GM21576 (cell line): ENCODE data around the gene RSAD1.

Source experiments
- ATAC-seq: cut with Tn5 transposase; IDR thresholded peaks from one replicate; pipeline ENCODE4 v1.9.1; 2021; ENCODE audit warnings: mild to moderate bottlenecking, moderate library complexity; ENCODE audit not compliant: unreplicated experiment

RSAD1 gene

DNA sequence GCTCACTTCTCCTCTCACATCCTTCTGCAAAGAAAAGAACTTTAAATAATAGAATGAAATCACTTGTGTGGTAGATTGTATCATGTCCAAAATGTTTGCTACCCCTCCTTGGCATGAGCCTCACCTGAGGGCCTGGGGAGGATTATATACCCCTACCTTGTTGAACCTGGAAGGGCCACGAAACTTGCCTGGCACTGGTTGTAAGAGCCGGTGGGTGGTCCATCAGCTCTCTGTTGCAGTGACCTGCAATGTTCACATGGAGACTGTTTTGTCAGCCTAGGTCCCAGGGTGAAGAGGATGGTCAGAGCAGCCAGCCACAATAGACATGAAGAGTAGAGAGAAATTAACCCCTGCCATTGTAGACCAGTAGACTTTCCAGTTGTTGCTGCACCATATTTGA, 10.2 kb downstream of the RSAD1 start:
- no peak for ATAC-seq

GRCh38 chr17:50491505-50491904, 12.8 kb downstream of the RSAD1 start:
- ATAC-seq: no peak

GRCh38 chr17:50492214-50492613, 13.6 kb downstream of the RSAD1 start:
- ATAC-seq: no peak

DNA sequence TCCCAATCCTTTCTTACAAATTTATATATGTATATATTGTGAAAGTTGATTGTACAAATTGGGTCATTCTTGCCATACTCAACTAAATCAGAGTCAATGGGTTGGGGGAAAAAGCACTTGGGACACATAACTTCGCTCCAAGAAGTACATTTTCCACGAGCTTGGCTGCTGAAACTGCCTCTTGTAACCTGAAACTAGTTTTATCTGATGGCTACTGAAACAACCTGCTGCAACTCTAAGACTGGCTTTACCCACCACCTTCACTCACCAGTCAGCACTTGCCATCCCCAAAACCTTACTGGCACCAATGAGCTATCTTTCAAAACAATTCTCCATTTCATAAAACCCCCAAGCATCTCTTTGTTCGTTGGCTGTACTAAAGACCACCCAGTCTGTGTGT, 15.1 kb downstream of the RSAD1 start:
- ATAC-seq: no peak

GRCh38 chr17:50495217-50495823, 16.7 kb downstream of the RSAD1 start:
- no peak for ATAC-seq

GRCh38 chr17:50495918-50496317, 17.3 kb downstream of the RSAD1 start:
- ATAC-seq: no peak

DNA sequence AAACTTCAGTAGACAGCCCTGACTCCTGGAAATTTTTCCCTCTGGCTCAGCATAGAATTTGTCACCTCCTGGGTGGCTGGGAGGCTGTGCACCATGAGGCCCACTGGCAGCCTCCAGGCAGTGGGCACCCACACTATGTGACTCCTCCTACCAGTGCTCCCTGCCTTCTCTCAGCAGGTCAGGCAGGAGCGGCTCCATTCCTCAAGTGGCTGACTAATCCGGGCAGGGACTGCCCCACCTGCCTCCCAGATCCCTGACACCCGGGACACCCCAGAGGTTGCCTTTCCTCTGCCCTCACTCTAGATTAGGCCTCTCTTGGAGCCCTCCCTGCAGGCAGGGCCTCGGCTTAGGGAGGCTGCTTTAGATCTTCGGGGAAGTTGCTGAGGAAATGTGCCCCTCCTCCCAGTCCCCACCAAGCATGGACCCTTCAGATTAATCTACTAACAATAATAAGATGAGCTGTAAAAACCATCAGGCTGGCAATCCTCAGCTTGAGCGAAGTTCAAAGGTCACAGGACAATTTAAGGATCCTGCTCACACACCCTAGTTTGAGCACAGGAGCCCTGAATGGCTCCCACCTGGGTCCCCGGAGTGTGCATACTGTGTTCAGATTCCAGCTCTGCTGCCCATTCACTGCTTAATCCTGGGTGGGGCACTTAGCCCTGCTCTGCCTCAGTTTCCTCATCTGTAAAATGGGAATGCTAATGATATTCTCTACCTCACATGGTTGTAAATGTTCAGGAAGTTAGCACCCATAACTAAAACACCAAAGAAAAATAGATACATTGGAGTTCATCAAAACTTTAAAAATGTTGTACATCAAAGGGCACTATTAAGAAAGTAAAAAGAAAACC, 19.6 kb downstream of the RSAD1 start:
- ATAC-seq: no peak

DNA sequence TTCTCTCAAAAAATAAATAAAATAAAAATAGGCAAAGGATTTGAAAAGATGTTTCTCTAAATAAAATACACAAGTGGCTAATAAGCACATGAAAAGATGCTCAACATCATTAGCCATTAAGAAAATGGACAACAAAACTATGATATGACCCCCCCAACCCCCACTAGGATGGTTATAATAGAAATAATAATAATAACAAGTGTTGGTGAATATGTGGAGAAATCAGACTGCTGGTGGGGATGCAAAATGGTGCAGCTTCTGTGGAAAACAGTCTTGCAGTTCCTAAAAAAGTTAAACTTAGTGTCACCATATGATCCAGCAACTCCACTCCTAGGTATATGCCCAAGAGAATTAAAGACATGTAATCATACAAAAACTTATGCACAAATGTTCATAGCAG, 20.6 kb downstream of the RSAD1 start:
- ATAC-seq: no peak

DNA sequence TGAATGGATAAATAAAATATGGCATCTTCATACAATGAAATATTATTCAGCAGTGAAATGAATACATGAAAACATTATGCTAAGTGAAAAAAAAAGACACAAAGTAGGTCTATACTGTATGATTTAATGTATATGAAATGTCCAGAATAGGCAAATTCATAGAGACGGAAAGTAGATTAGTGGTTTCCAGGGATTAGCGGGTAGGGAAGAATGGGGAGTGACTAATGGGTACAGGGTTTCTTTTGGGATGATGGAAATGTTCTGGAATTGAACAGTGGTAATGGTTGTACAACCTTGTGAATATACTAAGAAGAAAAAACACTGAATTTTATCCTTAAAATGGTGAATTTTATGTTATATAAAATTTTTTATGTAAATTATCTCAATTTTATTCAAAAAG, 21.1 kb downstream of the RSAD1 start:
- no peak for ATAC-seq

GRCh38 chr17:50501054-50501453, 22.4 kb downstream of the RSAD1 start:
- no peak for ATAC-seq

GRCh38 chr17:50502301-50502990, 23.8 kb downstream of the RSAD1 start:
- ATAC-seq: no peak

DNA sequence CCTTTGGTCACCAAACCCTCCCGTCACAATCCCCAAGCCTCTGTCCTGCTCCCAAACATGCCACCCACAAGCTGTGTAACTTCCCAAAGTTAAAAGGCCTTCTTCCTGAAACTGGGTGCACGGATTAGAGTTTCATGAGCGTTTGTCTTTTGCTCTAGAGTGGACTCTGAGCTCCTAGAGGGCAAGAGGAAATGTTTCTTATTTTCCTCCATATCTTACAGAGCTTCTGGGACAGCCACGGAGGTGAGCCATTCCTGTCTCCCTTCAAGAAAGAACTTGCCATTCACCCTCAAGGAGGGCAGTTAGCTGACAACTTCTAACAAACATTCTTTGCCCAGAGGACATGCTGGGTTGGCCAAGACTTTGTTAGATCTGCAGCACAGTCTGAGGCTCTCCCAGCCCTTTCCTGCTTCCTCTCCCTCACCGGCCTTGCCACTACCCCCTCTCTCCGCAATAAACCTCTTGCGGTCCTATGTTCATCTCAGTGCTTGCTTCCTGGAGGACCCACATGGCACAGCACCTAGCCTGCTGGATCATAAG, 27.0 kb downstream of the RSAD1 start:
- no peak for ATAC-seq

GRCh38 chr17:50506298-50506697, 27.6 kb downstream of the RSAD1 start:
- ATAC-seq: no peak

- ATAC-seq: no peak
These were observed 29.4 kb downstream of the RSAD1 start, which contains the start of gene MYCBPAP for GRCh38 chr17:50507871-50508572. Gene MYCBPAP, plus strand, starts transcription at chr17:50508439. Its CDS starts 236 bp downstream, at chr17:50508675.

- no peak for ATAC-seq
These were observed 30.2 kb downstream of the RSAD1 start for GRCh38 chr17:50508573-50509460.

- ATAC-seq: peak; percentile 78
These were observed 32.4 kb downstream of the RSAD1 start for GRCh38 chr17:50511058-50511457.

GRCh38 chr17:50513495-50513894, 34.8 kb downstream of the RSAD1 start:
- ATAC-seq: no peak

DNA sequence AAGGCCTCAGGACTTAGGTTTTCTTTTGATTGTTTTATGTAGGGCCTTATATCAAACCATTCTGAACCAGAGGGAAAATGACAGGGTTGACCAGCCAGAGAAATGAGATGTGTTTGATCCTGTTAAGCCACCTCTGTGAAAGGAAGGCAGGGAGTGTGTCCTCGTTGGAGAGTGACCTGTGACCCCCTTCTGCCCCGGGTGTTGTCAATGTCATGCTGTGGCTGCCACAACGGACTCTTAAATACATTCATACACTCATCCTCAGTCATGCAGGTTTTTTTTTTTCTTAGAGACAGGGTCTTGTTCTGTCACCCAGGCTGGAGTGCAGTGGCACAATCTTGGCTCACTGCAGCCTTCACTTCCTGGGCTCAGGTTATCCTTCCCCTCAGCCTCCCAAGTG, 35.7 kb downstream of the RSAD1 start:
- ATAC-seq: no peak

DNA sequence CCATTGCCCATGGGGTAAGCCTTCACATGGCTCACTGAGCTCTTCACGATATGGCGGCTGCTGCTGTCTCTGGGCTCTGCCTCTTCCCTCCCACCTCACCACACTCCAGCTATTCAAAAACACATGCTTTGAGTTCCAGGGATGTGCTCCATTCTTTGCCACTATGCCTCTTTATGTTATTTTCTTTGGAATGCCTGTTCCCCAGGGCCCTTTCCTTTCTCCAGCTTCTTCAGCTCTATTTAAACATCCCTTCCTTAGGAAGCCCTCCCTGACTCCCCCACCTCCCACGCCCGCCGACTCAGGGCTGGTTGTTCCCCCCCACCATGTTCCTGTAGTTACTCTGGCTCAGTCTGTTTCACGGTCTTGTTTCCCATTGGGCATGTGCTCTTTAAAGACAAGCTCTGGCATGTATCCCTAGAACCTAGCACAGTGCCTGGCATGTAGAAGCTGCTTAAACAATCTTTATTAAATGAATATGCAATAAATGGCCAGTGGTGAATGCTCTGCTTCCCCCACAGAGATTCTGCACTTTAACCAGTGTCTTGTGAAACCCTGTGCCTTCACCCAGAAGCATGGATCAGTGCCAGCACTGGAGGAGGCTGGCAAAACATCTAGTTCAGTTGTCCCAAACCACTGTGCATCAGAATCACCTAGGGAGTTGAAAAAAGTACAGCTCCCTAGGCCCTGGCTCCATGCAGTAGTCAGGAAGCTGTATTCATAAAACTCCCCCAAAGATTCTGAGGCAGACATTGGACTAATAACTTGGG, 36.5 kb downstream of the RSAD1 start:
- ATAC-seq: no peak
